Upper lobe of left lung (tissue), 6 donors: Measurements from ENCODE around the gene PEX14. TPM values are rescaled to one million over a fixed set of nuclear protein-coding genes. Genes with fewer than 3 reads are reported as not detected.
A peak's percentile ranks its signal among the peaks of the same experiment; 100 is the strongest.

Source experiments
- ATAC-seq, 2 donors: fragments of 200-7000 bp; cut with Tn5 transposase; one replicate each; pipeline ENCODE4 v1.9.1; 2022; ENCODE audit warnings: mild to moderate bottlenecking in 2 of 2, moderate library complexity in 2 of 2; ENCODE audit not compliant: low FRiP score in 2 of 2
- DNase-seq, 2 donors: peaks; one replicate each; pipeline ENCODE4 v3.0.0-alpha.2; 2019 to 2020
- H3K27ac ChIP-seq, 4 donors: fragments of 200-600 bp; sonication (generic); one replicate each; pipeline ENCODE4 v1.5.1; 2016 to 2019
- H3K27me3 ChIP-seq, 4 donors: fragments of 200-600 bp; sonication (generic); one replicate each; pipeline ENCODE4 v1.5.1; 2017 to 2019
- H3K36me3 ChIP-seq, 4 donors: fragments of 200-600 bp; sonication (generic); one replicate each; pipeline ENCODE4 v1.5.1; 2016 to 2019
- H3K4me1 ChIP-seq, 4 donors: fragments of 200-600 bp; sonication (generic); one replicate each; pipeline ENCODE4 v1.5.1; 2018 to 2019
- H3K4me3 ChIP-seq, 4 donors: fragments of 200-600 bp; sonication (generic); one replicate each; pipeline ENCODE4 v1.5.1; 2017 to 2019; ENCODE audit warnings: mild to moderate bottlenecking in 2 of 4, moderate library complexity in 1 of 4
- H3K9me3 ChIP-seq, 4 donors: fragments of 200-600 bp; sonication (generic); one replicate each; pipeline ENCODE4 v1.5.1; 2018 to 2019
- CTCF ChIP-seq, 6 experiments: fragments of 450-650 bp in 4 of 6; fragments of 200-600 bp in 2 of 6; sonication (generic) in 2 of 6; IDR thresholded peaks; one replicate each; pipeline ENCODE4 v1.5.1; 2016 to 2019; ENCODE audit warnings: antibody characterized with exemption in 6 of 6
- EP300 ChIP-seq, 4 donors: sonication (generic); formaldehyde crosslinking; IDR thresholded peaks; one replicate each; pipeline ENCODE4 v1.5.1; 2017; ENCODE audit warnings: antibody characterized with exemption in 4 of 4, control low read depth in 2 of 4
- POLR2A ChIP-seq, 4 donors: fragments of 450-650 bp; IDR thresholded peaks; one replicate each; pipeline ENCODE4 v1.5.1; 2016 to 2017; ENCODE audit warnings: antibody characterized with exemption in 4 of 4, mild to moderate bottlenecking in 2 of 4
- POLR2AphosphoS5 ChIP-seq, 2 donors: sonication (generic); formaldehyde crosslinking; IDR thresholded peaks; one replicate each; pipeline ENCODE4 v1.5.1; 2017; ENCODE audit warnings: antibody characterized with exemption in 2 of 2
- WGBS, 2 donors: methylation state at CpG; one replicate each; pipeline ENCODE4 v1.1.5; 2017 to 2018; 5-methylcytosine and 5-hydroxymethylcytosine counted together
- total RNA-seq, 6 donors: library from RNA; depleted of rRNA in 4 of 6; stranded (reverse); fragments of >200 nt in 4 of 6; gene quantifications; one replicate each; pipeline versions ENCODE4 v1.1.0 to v1.2.1, GENCODE V29; 2016 to 2021
- donor health status: DM: no; HTN: no; CAD: no; lungs with moderate emphysema.
- donor health status: DM: no; HTN: yes; CAD: no; lungs with severe emphysema.

PEX14 gene
- total RNA-seq, 6 donors from 2014 or later, result 21.2 to 43.0 (median 29.9) TPM

- Histone ChIP-seq H3K4me3 (no peak overlapping the region), H3K27me3 (no peaks in the 10 kb centered on the region), H3K4me1 (peaks cover 14 to 22% (median 19%) of the 10 kb centered on the region in 4 donors), H3K36me3 (peaks cover 0 to 22% (median 4%) of the 10 kb centered on the region in 4 donors), H3K9me3 (no peaks in the 10 kb centered on the region), H3K27ac (no peak overlapping the region)
- TF ChIP-seq POLR2A (IDR thresholded peaks at IDR 0.05), result no peak
- TF ChIP-seq POLR2AphosphoS5 (IDR thresholded peaks at IDR 0.05), result no peak
- TF ChIP-seq EP300 (IDR thresholded peaks at IDR 0.05), result no peak
- TF ChIP-seq CTCF (IDR thresholded peaks at IDR 0.05), result no peak
- DNase-seq, result no peak
- ATAC-seq, result no peak
- WGBS, 2 donors, result 91 to 93% methylated on average over 7 of the region's 7 CpGs
These were observed 59.8 kb downstream of the PEX14 start for GRCh38 chr1:10534519-10534918.

DNA sequence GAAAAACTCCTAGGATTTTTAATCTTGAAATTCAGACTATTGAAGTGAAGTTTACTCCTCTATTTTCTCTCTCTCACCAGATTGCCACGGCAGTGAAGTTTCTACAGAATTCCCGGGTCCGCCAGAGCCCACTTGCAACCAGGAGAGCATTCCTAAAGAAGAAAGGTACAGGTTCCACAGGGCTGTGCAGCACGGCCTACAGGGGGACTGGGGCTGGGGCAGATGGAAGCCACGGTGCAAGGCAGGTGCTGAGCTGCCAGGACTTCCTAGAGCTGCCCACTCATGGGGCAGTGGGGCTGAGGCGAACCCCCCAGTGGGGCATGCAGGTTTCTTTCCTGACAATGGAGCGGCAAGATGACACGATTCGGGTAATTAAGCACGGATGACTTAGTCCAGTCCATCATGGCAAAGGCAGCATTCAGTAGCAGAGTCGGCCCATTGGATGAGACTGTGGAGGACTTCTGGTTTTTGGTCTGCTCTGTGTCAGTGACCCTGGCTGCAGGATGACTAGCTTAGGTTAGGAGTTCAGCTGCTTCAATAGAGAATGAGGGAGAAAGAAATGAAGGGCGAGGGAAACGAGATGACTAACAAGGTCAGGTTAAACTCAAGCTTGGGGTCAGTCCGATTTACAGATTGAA lies 61.5 kb downstream of the PEX14 start:
- 88 to 91% methylated on average over 14 of the region's 14 CpGs for WGBS, 2 donors
- Histone ChIP-seq H3K27ac (no peak overlapping the region), H3K9me3 (no peaks in the 10 kb centered on the region), H3K36me3 (peaks cover 0 to 25% (median 4%) of the 10 kb centered on the region in 4 donors), H3K4me3 (no peak overlapping the region), H3K4me1 (peaks cover 3 to 11% (median 8%) of the 10 kb centered on the region in 4 donors), H3K27me3 (no peaks in the 10 kb centered on the region)
- no peak for TF ChIP-seq POLR2AphosphoS5 (IDR thresholded peaks at IDR 0.05)
- TF ChIP-seq EP300 (IDR thresholded peaks at IDR 0.05), result no peak
- TF ChIP-seq POLR2A (IDR thresholded peaks at IDR 0.05), result no peak
- no peak for TF ChIP-seq CTCF (IDR thresholded peaks at IDR 0.05)
- ATAC-seq (no peak), DNase-seq (peak in 1 of 2 donors; percentile 31)

GRCh38 chr1:10537082-10537766 lies 62.5 kb downstream of the PEX14 start:
- H3K36me3 ChIP-seq, result peaks cover 0 to 28% (median 4%) of the 10 kb centered on the region in 4 donors
- no peaks in the 10 kb centered on the region for H3K9me3 ChIP-seq
- no peak overlapping the region for H3K4me3 ChIP-seq
- no peaks in the 10 kb centered on the region for H3K27me3 ChIP-seq
- DNase-seq, result no peak
- H3K27ac ChIP-seq, result no peak overlapping the region
- H3K4me1 ChIP-seq, result peaks cover 0 to 9% (median 7%) of the 10 kb centered on the region in 4 donors
- no peak for ATAC-seq
- 88 to 90% methylated on average over 14 to 15 of the region's 15 CpGs for WGBS, 2 donors
- TF ChIP-seq EP300 (IDR thresholded peaks at IDR 0.05) (no peak), POLR2A (IDR thresholded peaks at IDR 0.05) (no peak), CTCF (IDR thresholded peaks at IDR 0.05) (no peak), POLR2AphosphoS5 (IDR thresholded peaks at IDR 0.05) (no peak)

DNA sequence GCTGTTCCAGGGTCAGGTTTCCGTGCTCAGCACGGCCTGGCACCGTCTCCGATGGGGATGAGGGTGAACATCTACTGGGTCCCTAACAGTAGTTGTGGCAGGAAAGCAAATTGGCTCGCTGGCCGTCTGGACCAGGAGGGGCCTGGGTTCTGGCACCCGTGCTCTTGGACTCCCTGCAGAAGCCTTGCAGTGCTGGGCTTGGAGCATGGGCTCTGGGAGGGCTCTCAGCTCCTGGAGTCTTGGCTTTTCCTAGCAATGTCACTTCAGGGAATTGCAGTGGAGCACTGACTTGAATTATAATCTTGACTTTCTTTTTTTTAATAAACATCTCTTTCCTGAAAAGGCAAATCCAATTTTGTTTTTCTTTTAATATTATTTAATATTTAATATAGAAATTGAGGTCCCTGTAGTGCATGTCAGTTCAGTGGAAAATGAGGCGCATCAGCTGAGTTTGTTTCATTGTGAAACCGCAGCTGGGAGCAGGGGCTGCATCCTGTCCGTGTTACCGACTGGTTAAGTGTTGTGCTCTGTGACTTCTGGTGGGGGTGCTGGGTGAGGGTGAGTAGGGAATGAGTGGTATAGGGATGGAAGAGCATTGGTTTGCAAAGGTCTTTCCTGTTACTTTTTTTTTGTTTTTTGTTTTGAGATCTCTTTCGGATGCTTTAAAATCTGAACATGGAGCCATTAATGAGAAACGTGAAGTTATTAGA lies 64.1 kb downstream of the PEX14 start:
- Histone ChIP-seq H3K36me3 (peaks cover 0 to 28% (median 4%) of the 10 kb centered on the region in 4 donors), H3K27ac (no peak overlapping the region), H3K4me1 (peaks cover 0 to 9% (median 7%) of the 10 kb centered on the region in 4 donors), H3K9me3 (no peaks in the 10 kb centered on the region), H3K4me3 (no peak overlapping the region), H3K27me3 (no peaks in the 10 kb centered on the region)
- no peak for ATAC-seq
- DNase-seq, result no peak
- WGBS, 2 donors, result 85 to 87% methylated on average over 13 of the region's 13 CpGs
- TF ChIP-seq POLR2AphosphoS5 (IDR thresholded peaks at IDR 0.05) (no peak), CTCF (IDR thresholded peaks at IDR 0.05) (no peak), POLR2A (IDR thresholded peaks at IDR 0.05) (no peak), EP300 (IDR thresholded peaks at IDR 0.05) (no peak)
